ENCODE results near the gene TRIM40. TPM values are rescaled to one million over a fixed set of nuclear protein-coding genes. Genes with fewer than 3 reads are reported as not detected.

Gene TRIM40
- total RNA-seq, 1 experiment from 2014 or later: not detected

GRCh38 chr6:30102970-30103871, 32.7 kb upstream of the TRIM40 start (continued):
- TF ChIP-seq ELF1 (IDR thresholded peaks at IDR 0.05; ENCODE audit: borderline replicate concordance, low read depth) (no peak), CBX3 (IDR thresholded peaks at IDR 0.05; ENCODE audit: low read depth) (no peak), JUND (IDR thresholded peaks at IDR 0.05) (no peak), YY1 (IDR thresholded peaks at IDR 0.05; ENCODE audit: extremely low read depth, insufficient replicate concordance, low read depth, low read length) (peak; percentile 23), EZH2phosphoT487 (IDR thresholded peaks at IDR 0.05; ENCODE audit: borderline replicate concordance) (no peak), ZFX (IDR thresholded peaks at IDR 0.05) (no peak)

- Histone ChIP-seq H3K9ac (ENCODE audit: low read length) (no peak overlapping the region), H4K20me1 (ENCODE audit: insufficient read depth) (no peaks in the 10 kb centered on the region), H3K9me2 (ENCODE audit: insufficient read depth) (no peaks in the 10 kb centered on the region), H3K4me2 (ENCODE audit: low read length) (no peak overlapping the region), H3K4me1 (ENCODE audit: control insufficient read depth in 1 of 2, insufficient read depth in 2 of 2, low read length in 2 of 2) (peaks cover 17 to 38% of the 10 kb centered on the region in 2 experiments), H3K27me3 (ENCODE audit: insufficient read depth, low read length) (no peaks in the 10 kb centered on the region), H3K9me3 (ENCODE audit: control insufficient read depth in 1 of 2, insufficient read depth in 1 of 2, low read depth in 1 of 2, low read length in 2 of 2) (no peaks in the 10 kb centered on the region), H3K27ac (ENCODE audit: low read depth, low read length) (no peak overlapping the region), H3K36me3 (ENCODE audit: control insufficient read depth in 1 of 2, insufficient read depth in 2 of 2, low read length in 2 of 2) (no peaks in the 10 kb centered on the region), H3K4me3 (replicated peaks in 1 of 2; ENCODE audit: low read depth in 1 of 2, low read length in 2 of 2) (no peak overlapping the region), H2AFZ (ENCODE audit: low read depth, low read length, poor library complexity, severe bottlenecking) (no peak overlapping the region), H3K79me2 (ENCODE audit: insufficient read depth, low read length) (no peaks in the 10 kb centered on the region)
- ATAC-seq: no peak
- no TSS peak for BruUV-seq (replicated peaks)
- CTCF ChIA-PET: interaction anchor here (0.7 to 6.4 kb wide), 12 partner anchors 10 to 296 kb away, joined by 3 to 105 read pairs (median 4); no protein-coding TSS in a partner anchor
- DNase-seq (ENCODE audit: low read depth, low spot score): no peak
- intact Hi-C loops (cut with micrococcal nuclease): loop anchor here (1.0 to 2.0 kb wide), 4 partner anchors 27 to 222 kb away; partner anchors contain the start of genes TRIM15 and TRIM39
- TF ChIP-seq ZFX (IDR thresholded peaks at IDR 0.05): no peak
- no peak for TF ChIP-seq YY1 (IDR thresholded peaks at IDR 0.05; ENCODE audit: extremely low read depth, insufficient replicate concordance, low read depth, low read length)
- TF ChIP-seq CEBPB (IDR thresholded peaks at IDR 0.05; ENCODE audit: low read depth): no peak
- TF ChIP-seq REST (IDR thresholded peaks at IDR 0.05; ENCODE audit: low read depth): no peak
- no peak for TF ChIP-seq ZNF274 (IDR thresholded peaks at IDR 0.05; ENCODE audit: low read depth, low read length)
- RAD21 ChIA-PET (ENCODE audit: low non-redundant PET in 1 of 2, low total read pairs in 2 of 2, uncharacterized antibody in 2 of 2, unreplicated experiment in 2 of 2): interaction anchor here (1.1 to 1.4 kb wide), 3 partner anchors 12 to 28 kb away, joined by 3 to 6 read pairs (median 4); no protein-coding TSS in a partner anchor
- POLR2A ChIA-PET: interaction anchor here (1.3 to 1.4 kb wide), 2 partner anchors 26 to 115 kb away, joined by 4 to 7 read pairs; no protein-coding TSS in a partner anchor
Measured at GRCh38 chr6:30103872-30104179, 32.1 kb upstream of the TRIM40 start.

Measured in HCT116 (cell line).